Upper lobe of left lung (tissue), 6 donors: Measurements from ENCODE around the gene GLRA3. TPM values are rescaled to one million over a fixed set of nuclear protein-coding genes. Genes with fewer than 3 reads are reported as not detected.

Experiments used
- ATAC-seq, 2 donors: fragments of 200-7000 bp; cut with Tn5 transposase; one replicate each; pipeline ENCODE4 v1.9.1; 2022; ENCODE audit warnings: mild to moderate bottlenecking in 2 of 2, moderate library complexity in 2 of 2; ENCODE audit not compliant: low FRiP score in 2 of 2
- DNase-seq, 2 donors: peaks; one replicate each; pipeline ENCODE4 v3.0.0-alpha.2; 2019 to 2020
- H3K27ac ChIP-seq, 4 donors: fragments of 200-600 bp; sonication (generic); one replicate each; pipeline ENCODE4 v1.5.1; 2016 to 2019
- H3K27me3 ChIP-seq, 4 donors: fragments of 200-600 bp; sonication (generic); one replicate each; pipeline ENCODE4 v1.5.1; 2017 to 2019
- H3K36me3 ChIP-seq, 4 donors: fragments of 200-600 bp; sonication (generic); one replicate each; pipeline ENCODE4 v1.5.1; 2016 to 2019
- H3K4me1 ChIP-seq, 4 donors: fragments of 200-600 bp; sonication (generic); one replicate each; pipeline ENCODE4 v1.5.1; 2018 to 2019
- H3K4me3 ChIP-seq, 4 donors: fragments of 200-600 bp; sonication (generic); one replicate each; pipeline ENCODE4 v1.5.1; 2017 to 2019; ENCODE audit warnings: mild to moderate bottlenecking in 2 of 4, moderate library complexity in 1 of 4
- H3K9me3 ChIP-seq, 4 donors: fragments of 200-600 bp; sonication (generic); one replicate each; pipeline ENCODE4 v1.5.1; 2018 to 2019
- CTCF ChIP-seq, 6 experiments: fragments of 450-650 bp in 4 of 6; fragments of 200-600 bp in 2 of 6; sonication (generic) in 2 of 6; IDR thresholded peaks; one replicate each; pipeline ENCODE4 v1.5.1; 2016 to 2019; ENCODE audit warnings: antibody characterized with exemption in 6 of 6
- EP300 ChIP-seq, 4 donors: sonication (generic); formaldehyde crosslinking; IDR thresholded peaks; one replicate each; pipeline ENCODE4 v1.5.1; 2017; ENCODE audit warnings: antibody characterized with exemption in 4 of 4, control low read depth in 2 of 4
- POLR2A ChIP-seq, 4 donors: fragments of 450-650 bp; IDR thresholded peaks; one replicate each; pipeline ENCODE4 v1.5.1; 2016 to 2017; ENCODE audit warnings: antibody characterized with exemption in 4 of 4, mild to moderate bottlenecking in 2 of 4
- POLR2AphosphoS5 ChIP-seq, 2 donors: sonication (generic); formaldehyde crosslinking; IDR thresholded peaks; one replicate each; pipeline ENCODE4 v1.5.1; 2017; ENCODE audit warnings: antibody characterized with exemption in 2 of 2
- WGBS, 2 donors: methylation state at CpG; one replicate each; pipeline ENCODE4 v1.1.5; 2017 to 2018; 5-methylcytosine and 5-hydroxymethylcytosine counted together
- total RNA-seq, 6 donors: library from RNA; depleted of rRNA in 4 of 6; stranded (reverse); fragments of >200 nt in 4 of 6; gene quantifications; one replicate each; pipeline versions ENCODE4 v1.1.0 to v1.2.1, GENCODE V29; 2016 to 2021
- donor health status: DM: no; HTN: no; CAD: no; lungs with moderate emphysema.
- donor health status: DM: no; HTN: yes; CAD: no; lungs with severe emphysema.

Gene GLRA3
- total RNA-seq, 6 donors from 2014 or later = 0.03 to 0.33 (median 0.15) TPM; not detected in 3

DNA sequence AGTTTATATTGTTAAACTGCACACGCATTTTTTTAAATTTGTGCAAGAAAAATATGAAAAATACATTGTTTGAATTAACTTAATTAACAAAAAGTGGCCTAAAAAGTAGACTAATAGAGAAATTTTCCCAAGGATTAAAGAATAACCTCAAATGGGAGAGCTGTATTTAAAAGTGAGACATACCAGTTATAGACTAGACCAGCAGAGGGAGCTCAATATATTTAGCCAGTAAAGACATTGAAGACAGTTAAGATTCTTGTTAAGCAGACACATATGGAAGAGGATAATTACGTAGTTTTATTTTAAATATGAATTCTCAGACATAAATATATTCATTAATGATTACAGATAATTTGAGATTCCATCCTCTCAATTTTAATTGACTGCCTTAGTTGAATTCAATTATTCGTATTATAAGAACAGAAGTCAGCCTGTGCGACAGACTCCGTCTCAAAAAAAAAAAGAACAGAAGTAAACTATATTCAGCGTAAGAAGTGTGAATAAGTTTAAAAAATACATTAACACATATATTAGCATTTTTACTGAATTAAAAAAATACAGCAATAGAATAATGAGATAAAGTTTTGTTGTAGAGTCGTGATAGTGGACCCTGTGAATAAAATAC lies 64.8 kb downstream of the GLRA3 start:
- Histone ChIP-seq H3K9me3 (no peaks in the 10 kb centered on the region), H3K27me3 (no peaks in the 10 kb centered on the region), H3K36me3 (no peaks in the 10 kb centered on the region), H3K27ac (no peak overlapping the region), H3K4me3 (no peak overlapping the region), H3K4me1 (no peaks in the 10 kb centered on the region)
- TF ChIP-seq CTCF (IDR thresholded peaks at IDR 0.05) = peak in 4 of 6 experiments; percentile 32 to 51 (median 40)
- no peak for TF ChIP-seq EP300 (IDR thresholded peaks at IDR 0.05)
- 60 to 67% methylated on average over 7 of the region's 7 CpGs for WGBS, 2 donors
- DNase-seq = no peak
- ATAC-seq = peak in 1 of 2 donors; percentile 58

- WGBS, 2 donors = 62 to 67% methylated on average over 4 of the region's 4 CpGs
- H3K36me3 ChIP-seq = no peaks in the 10 kb centered on the region
- DNase-seq (no peak), ATAC-seq (no peak)
- H3K27me3 ChIP-seq = no peaks in the 10 kb centered on the region
- H3K9me3 ChIP-seq = no peaks in the 10 kb centered on the region
- no peaks in the 10 kb centered on the region for H3K4me1 ChIP-seq
- TF ChIP-seq POLR2A (IDR thresholded peaks at IDR 0.05) (no peak), CTCF (IDR thresholded peaks at IDR 0.05) (no peak), EP300 (IDR thresholded peaks at IDR 0.05) (no peak), POLR2AphosphoS5 (IDR thresholded peaks at IDR 0.05) (no peak)
- no peak overlapping the region for H3K27ac ChIP-seq
- H3K4me3 ChIP-seq = no peak overlapping the region
Observed at GRCh38 chr4:174763454-174764104, 65.5 kb downstream of the GLRA3 start.

- Histone ChIP-seq H3K4me3 (no peak overlapping the region), H3K27me3 (no peaks in the 10 kb centered on the region), H3K27ac (no peak overlapping the region), H3K4me1 (no peaks in the 10 kb centered on the region), H3K36me3 (no peaks in the 10 kb centered on the region), H3K9me3 (no peaks in the 10 kb centered on the region)
- WGBS, 2 donors = 90 to 91% methylated on average over 1 of the region's 1 CpG
- no peak for TF ChIP-seq CTCF (IDR thresholded peaks at IDR 0.05)
- ATAC-seq = no peak
- DNase-seq = no peak
Observed at GRCh38 chr4:174761451-174761850, 67.6 kb downstream of the GLRA3 start.

- Histone ChIP-seq H3K27me3 (no peaks in the 10 kb centered on the region), H3K4me3 (no peak overlapping the region), H3K27ac (no peak overlapping the region), H3K9me3 (no peaks in the 10 kb centered on the region), H3K4me1 (no peaks in the 10 kb centered on the region), H3K36me3 (no peaks in the 10 kb centered on the region)
- 43 to 54% methylated on average over 4 of the region's 4 CpGs for WGBS, 2 donors
- ATAC-seq = no peak
- no peak for DNase-seq
- TF ChIP-seq EP300 (IDR thresholded peaks at IDR 0.05) (no peak), CTCF (IDR thresholded peaks at IDR 0.05) (no peak), POLR2A (IDR thresholded peaks at IDR 0.05) (no peak)
Observed at GRCh38 chr4:174757736-174758135, 71.3 kb downstream of the GLRA3 start.

DNA sequence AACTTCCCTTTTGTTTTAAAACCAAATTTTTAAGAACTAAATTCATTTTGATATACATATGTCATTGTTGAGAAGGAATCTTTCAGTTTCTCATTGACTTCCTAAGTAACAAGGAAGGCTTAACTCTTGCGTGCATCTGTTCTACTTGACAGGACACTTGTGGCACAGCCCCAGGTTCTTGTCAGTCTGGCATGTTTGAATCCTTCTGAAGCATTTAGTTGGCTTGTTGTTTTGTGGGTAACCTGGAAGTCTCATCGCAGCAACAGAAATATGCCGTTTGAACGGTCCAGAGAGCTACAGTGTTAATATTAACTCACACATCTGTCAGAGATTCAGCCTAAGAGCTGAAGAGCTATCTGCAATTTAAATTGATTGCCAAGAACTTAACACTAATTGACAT lies 76.0 kb downstream of the GLRA3 start:
- no peak overlapping the region for H3K27ac ChIP-seq
- H3K4me1 ChIP-seq = no peaks in the 10 kb centered on the region
- H3K36me3 ChIP-seq = no peaks in the 10 kb centered on the region
- DNase-seq (no peak), ATAC-seq (no peak)
- no peaks in the 10 kb centered on the region for H3K27me3 ChIP-seq
- H3K9me3 ChIP-seq = no peaks in the 10 kb centered on the region
- TF ChIP-seq CTCF (IDR thresholded peaks at IDR 0.05) (no peak), EP300 (IDR thresholded peaks at IDR 0.05) (no peak)
- WGBS, 2 donors = 85 to 90% methylated on average over 4 of the region's 4 CpGs
- H3K4me3 ChIP-seq = no peak overlapping the region
